ENCODE results near the gene GLRA1.

GLRA1 gene

DNA sequence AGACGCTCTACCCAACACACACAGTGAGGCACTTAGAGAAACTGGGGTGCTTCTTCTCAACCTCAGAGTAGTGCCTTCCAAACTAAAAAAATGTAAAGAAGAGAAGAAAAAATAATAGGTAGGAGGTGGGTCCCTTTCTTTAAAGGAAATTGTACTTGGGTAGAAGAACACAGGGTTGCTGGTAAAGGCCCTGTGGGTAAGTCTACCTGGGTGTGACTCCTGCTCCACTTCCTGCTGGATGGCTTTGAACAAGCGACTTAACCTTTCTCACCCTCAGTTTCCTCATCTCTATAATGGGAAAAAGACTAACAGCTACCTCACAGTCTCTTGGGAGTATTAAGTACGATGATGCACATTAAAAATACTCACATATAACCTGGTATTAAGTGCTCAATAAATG is 32.1 kb upstream of the GLRA1 start:
- TF ChIP-seq, protein P1, sequence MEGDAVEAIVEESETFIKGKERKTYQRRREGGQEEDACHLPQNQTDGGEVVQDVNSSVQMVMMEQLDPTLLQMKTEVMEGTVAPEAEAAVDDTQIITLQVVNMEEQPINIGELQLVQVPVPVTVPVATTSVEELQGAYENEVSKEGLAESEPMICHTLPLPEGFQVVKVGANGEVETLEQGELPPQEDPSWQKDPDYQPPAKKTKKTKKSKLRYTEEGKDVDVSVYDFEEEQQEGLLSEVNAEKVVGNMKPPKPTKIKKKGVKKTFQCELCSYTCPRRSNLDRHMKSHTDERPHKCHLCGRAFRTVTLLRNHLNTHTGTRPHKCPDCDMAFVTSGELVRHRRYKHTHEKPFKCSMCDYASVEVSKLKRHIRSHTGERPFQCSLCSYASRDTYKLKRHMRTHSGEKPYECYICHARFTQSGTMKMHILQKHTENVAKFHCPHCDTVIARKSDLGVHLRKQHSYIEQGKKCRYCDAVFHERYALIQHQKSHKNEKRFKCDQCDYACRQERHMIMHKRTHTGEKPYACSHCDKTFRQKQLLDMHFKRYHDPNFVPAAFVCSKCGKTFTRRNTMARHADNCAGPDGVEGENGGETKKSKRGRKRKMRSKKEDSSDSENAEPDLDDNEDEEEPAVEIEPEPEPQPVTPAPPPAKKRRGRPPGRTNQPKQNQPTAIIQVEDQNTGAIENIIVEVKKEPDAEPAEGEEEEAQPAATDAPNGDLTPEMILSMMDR (IDR thresholded peaks at IDR 0.05; ENCODE audit: low read depth, low read length) = no peak
- DNase-seq (ENCODE audit: extremely low read depth, low read depth) = no peak

DNA sequence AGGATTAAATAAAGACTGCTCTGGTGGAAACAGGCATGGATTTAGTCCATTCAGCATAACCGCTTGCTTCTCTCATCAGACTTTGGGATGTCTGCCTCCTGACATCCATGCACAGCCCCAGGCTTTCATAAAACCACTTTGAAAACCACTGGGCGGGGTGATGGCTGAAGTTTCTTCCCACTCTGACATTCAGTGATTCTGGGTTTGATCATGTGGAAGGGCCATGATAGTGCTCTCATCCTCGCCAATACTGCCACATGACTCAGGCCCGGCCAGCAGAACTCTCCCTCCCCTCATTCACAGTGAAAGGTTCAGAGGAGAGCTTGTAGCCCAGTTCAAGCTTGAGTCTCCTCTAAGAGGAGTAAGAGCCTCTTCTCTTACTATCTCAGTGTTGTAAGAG is 29.6 kb upstream of the GLRA1 start:
- DNase-seq (ENCODE audit: extremely low read depth, low read depth) = no peak
- TF ChIP-seq, protein P1 (IDR thresholded peaks at IDR 0.05; ENCODE audit: low read depth, low read length) = no peak

DNA sequence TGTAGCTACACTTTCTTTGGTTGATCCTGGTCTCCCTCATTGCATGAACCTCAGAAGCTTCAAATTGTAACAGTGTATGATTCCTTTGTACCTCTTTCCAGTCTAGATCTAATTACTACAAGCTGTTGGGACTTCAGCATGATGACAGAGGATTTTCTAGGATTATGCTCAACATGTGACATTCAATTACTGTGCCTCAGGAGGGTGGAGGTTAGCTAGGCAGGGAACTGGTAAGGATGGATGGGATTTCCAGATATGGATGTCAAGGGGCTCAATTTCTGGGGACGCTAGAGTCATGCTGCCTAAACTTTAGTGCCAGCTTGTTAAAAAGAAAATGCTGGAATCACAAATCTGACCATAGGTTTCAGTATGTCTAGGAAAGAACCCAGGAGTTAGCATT is 29.2 kb upstream of the GLRA1 start:
- TF ChIP-seq, protein P1 (IDR thresholded peaks at IDR 0.05; ENCODE audit: low read depth, low read length) = no peak
- DNase-seq (ENCODE audit: extremely low read depth, low read depth) = no peak

DNA sequence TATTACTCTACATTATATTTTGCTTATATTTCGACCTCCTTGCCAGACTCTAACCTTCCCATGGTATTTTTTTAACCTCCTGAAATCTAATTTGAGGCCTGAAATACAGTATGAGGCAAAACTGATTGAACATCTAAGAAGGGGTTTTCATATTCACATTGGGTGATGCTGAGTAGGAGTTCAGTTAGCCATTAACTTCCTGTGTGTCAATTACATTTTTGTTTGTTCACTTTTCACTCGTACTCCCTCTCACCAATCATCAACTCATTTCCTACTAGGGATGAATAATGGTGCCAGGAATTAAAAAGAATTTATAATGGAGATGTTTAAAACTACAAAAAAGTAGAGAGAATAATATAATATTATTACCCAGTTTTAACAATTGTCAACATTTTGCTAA is 27.6 kb upstream of the GLRA1 start:
- DNase-seq (ENCODE audit: extremely low read depth, low read depth) = no peak
- TF ChIP-seq, protein P1 (IDR thresholded peaks at IDR 0.05; ENCODE audit: low read depth, low read length) = no peak

DNA sequence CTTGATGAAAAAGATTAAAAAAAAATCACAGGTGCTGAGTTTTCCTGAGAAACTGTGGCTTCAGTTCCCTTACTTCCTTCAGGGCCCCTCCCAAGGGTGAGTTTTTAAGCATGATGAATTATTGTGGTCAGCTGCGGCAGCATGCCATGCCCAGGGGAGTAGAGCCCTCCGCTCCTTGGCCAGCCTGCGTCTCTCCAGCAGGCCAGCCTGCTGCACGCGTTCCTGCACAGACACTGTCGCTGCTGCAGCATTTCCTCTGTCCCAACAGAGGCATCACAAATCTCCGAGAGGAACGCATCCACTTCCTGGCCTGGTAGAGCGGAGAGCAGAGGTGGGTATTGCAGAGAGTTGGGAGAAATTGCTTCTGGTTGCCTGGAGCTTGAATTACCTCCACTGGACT is 26.1 kb upstream of the GLRA1 start:
- TF ChIP-seq, protein P1 (IDR thresholded peaks at IDR 0.05; ENCODE audit: low read depth, low read length) = no peak
- DNase-seq (ENCODE audit: extremely low read depth, low read depth) = no peak

DNA sequence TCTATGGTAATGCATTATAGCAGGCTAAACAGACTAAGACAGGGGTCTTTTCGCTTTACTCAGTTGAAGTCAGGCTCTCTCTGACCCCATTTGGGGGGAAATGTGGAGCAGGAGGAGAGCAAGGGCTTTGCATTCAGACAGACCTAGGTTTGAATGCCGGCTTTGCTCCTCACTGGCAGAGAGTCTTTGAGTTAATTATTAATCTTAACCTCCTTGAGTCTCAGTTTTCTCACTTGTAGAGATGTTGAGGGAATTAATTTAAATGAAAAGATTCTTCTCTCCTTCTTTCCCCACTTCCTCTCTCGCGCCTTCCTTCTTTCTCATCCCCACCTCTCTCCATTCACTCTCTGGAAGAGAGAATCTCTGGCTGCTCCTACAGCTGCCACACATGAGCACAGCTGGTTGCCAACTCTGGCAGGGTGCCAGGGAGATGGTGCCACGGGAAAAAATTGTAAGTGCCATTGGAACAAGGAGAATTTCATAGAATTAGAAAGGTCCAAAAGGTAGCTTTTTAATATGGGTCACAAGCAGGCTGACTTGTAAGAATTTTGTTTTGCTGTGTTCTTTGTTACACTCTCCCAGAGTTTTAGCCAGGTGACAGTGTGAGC is 25.2 kb upstream of the GLRA1 start:
- TF ChIP-seq, protein P1 (IDR thresholded peaks at IDR 0.05; ENCODE audit: low read depth, low read length) = no peak
- no peak for DNase-seq (ENCODE audit: extremely low read depth, low read depth)

DNA sequence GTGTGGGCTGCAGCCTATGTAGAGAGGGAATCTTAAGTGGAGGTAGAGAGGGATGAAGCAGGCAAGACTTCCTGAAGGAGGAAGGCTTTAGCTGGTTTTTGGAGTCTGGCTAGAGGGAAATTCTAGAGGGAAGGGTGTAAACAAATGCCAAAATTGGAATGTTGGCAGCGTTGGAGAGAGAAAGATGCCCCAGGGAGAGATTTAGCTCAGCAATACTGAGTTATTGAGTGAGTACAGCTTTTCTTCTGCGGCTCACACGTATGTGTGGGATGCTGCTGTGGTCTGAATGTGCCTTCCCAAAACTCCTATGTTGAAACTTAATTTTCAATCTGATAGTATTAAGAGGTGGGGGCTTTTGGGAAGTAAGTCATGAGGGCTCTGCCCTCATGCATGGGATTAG is 24.5 kb upstream of the GLRA1 start:
- no peak for DNase-seq (ENCODE audit: extremely low read depth, low read depth)
- TF ChIP-seq, protein P1 (IDR thresholded peaks at IDR 0.05; ENCODE audit: low read depth, low read length) = no peak

All from AG09319 (cell line).